B cell (primary cell): Measurements from ENCODE around the gene CFAP61. TPM values are rescaled to one million over a fixed set of nuclear protein-coding genes. Genes with fewer than 3 reads are reported as not detected.

Experiments used
- ATAC-seq: fragments of 200-7000 bp; cut with Tn5 transposase; one replicate; pipeline ENCODE4 v1.10.0; 2021; ENCODE audit warnings: low read depth, mild to moderate bottlenecking, moderate number of reproducible peaks, moderate library complexity
- CTCF ChIA-PET: fragments of 350-600 bp; sonication (Branson Sonifier 250); formaldehyde crosslinking; loops from one replicate; lab custom pipeline; 2021; ENCODE audit warnings: antibody characterized with exemption, inconsistent platforms; lab: Charles Lee
- POLR2A ChIA-PET: fragments of 350-600 bp; sonication (Branson Sonifier 250); formaldehyde crosslinking; loops from one replicate; lab custom pipeline; 2021; ENCODE audit warnings: antibody characterized with exemption; lab: Charles Lee
- DNase-seq: peaks from one replicate; pipeline ENCODE4 v3.0.0; 2013
- H2AFZ ChIP-seq: 2 replicates; pipeline ENCODE4 v1.6.1; 2012; ENCODE audit warnings: mild to moderate bottlenecking, low read depth, low read length; ENCODE audit not compliant: insufficient read depth, poor library complexity, severe bottlenecking
- H3K27ac ChIP-seq, 2 donors: 1 replicate in 1 of 2; 2 replicates in 1 of 2; pipeline ENCODE4 v1.5.1; 2012 to 2013; ENCODE audit warnings: low read length in 2 of 2, mild to moderate bottlenecking in 2 of 2, moderate library complexity in 1 of 2
- H3K27me3 ChIP-seq, 4 experiments: fragments of 200-600 bp in 1 of 4; sonication (generic) in 1 of 4; replicated peaks in 1 of 4; 1 replicate in 2 of 4; 2 replicates in 2 of 4; pipeline versions ENCODE4 v1.6.1 to v1.7.0; 2013 to 2016; ENCODE audit warnings: low read length in 3 of 4, mild to moderate bottlenecking in 2 of 4, mixed read lengths in 1 of 4, moderate library complexity in 1 of 4; ENCODE audit not compliant: insufficient read depth in 4 of 4, control insufficient read depth in 3 of 4; ENCODE audit errors: control extremely low read depth in 1 of 4
- H3K36me3 ChIP-seq, 2 experiments: replicated peaks in 1 of 2; 1 replicate in 1 of 2; 2 replicates in 1 of 2; pipeline versions ENCODE4 v1.6.1 to v1.7.1; 2013; ENCODE audit warnings: low read length in 1 of 2; ENCODE audit not compliant: insufficient read depth in 2 of 2, control insufficient read depth in 1 of 2; ENCODE audit errors: control extremely low read depth in 1 of 2, extremely low read depth in 1 of 2
- H3K4me1 ChIP-seq, 2 donors: fragments of 200-600 bp in 1 of 2; sonication (generic) in 1 of 2; 1 replicate in 1 of 2; 2 replicates in 1 of 2; pipeline versions ENCODE4 v1.5.1 to v1.6.1; 2013 to 2017; ENCODE audit warnings: low read length in 2 of 2; ENCODE audit not compliant: control insufficient read depth in 2 of 2, insufficient read depth in 2 of 2
- H3K4me2 ChIP-seq: replicated peaks from 2 replicates; pipeline ENCODE3; 2012; ENCODE audit warnings: mild to moderate bottlenecking, low read depth, low read length; ENCODE audit not compliant: poor library complexity, severe bottlenecking
- H3K4me3 ChIP-seq, 5 experiments: fragments of 200-600 bp in 1 of 5; sonication (generic) in 1 of 5; 1 replicate in 3 of 5; 2 replicates in 2 of 5; pipeline versions ENCODE4 v1.5.1 to v1.7.0; 2011 to 2016; ENCODE audit warnings: low read length in 4 of 5, mild to moderate bottlenecking in 4 of 5, low read depth in 2 of 5, control low read depth in 1 of 5, moderate library complexity in 1 of 5; ENCODE audit not compliant: insufficient read depth in 1 of 5; ENCODE audit errors: control extremely low read depth in 1 of 5, extremely low read depth in 1 of 5
- H3K79me2 ChIP-seq: fragments of 200-600 bp; sonication (generic); one replicate; pipeline ENCODE4 v1.6.0; 2016; ENCODE audit warnings: low read length; ENCODE audit not compliant: control insufficient read depth, insufficient read depth
- H3K9ac ChIP-seq: fragments of 200-600 bp; sonication (generic); 2 replicates; pipeline ENCODE4 v1.6.1; 2017; ENCODE audit warnings: mild to moderate bottlenecking, low read length, moderate library complexity
- H3K9me3 ChIP-seq, 3 donors: one replicate each; pipeline versions ENCODE4 v1.6.1 to v1.7.1; 2013; ENCODE audit warnings: low read length in 2 of 3; ENCODE audit not compliant: control insufficient read depth in 2 of 3, insufficient read depth in 1 of 3; ENCODE audit errors: control extremely low read depth in 1 of 3
- H4K20me1 ChIP-seq: 2 replicates; pipeline ENCODE4 v1.6.0; 2012; ENCODE audit warnings: mild to moderate bottlenecking, low read length; ENCODE audit not compliant: insufficient read depth, control insufficient read depth, poor library complexity, severe bottlenecking
- H3K27ac Mint-ChIP-seq: one replicate; pipeline ENCODE4 v1.8.0; 2021; ENCODE audit warnings: mixed read lengths
- H3K27me3 Mint-ChIP-seq: one replicate; pipeline ENCODE4 v1.8.0; 2021; ENCODE audit warnings: mixed read lengths
- H3K4me1 Mint-ChIP-seq: one replicate; pipeline ENCODE4 v1.8.0; 2021; ENCODE audit warnings: mixed read lengths
- H3K4me3 Mint-ChIP-seq: one replicate; pipeline ENCODE4 v1.8.0; 2021; ENCODE audit warnings: mixed read lengths
- H3K9me3 Mint-ChIP-seq: one replicate; pipeline ENCODE4 v1.8.0; 2022; ENCODE audit warnings: mixed read lengths; ENCODE audit not compliant: insufficient read depth
- EZH2 ChIP-seq: IDR thresholded peaks from 2 replicates; pipeline ENCODE4 v1.6.1; 2012; ENCODE audit warnings: borderline replicate concordance, low read depth, mild to moderate bottlenecking, moderate library complexity, low read length; ENCODE audit not compliant: insufficient read depth, poor library complexity, severe bottlenecking
- WGBS: methylation state at CpG from one replicate; pipeline ENCODE4 v1.1.5; 2013; ENCODE audit warnings: missing lambda C conversion rate; ENCODE audit not compliant: insufficient coverage; 5-methylcytosine and 5-hydroxymethylcytosine counted together
- intact Hi-C: fragments of 100-400 bp; cut with micrococcal nuclease; formaldehyde crosslinking; loops from one replicate; pipeline ENCODE4 v1.10.0; 2022
- polyA plus RNA-seq: library from polyadenylated mRNA; depleted of rRNA; stranded (reverse); fragments of >200 nt; gene quantifications from 2 replicates; pipeline ENCODE4 v1.2.3, GENCODE V29; 2012
- total RNA-seq, 2 donors: library from RNA; stranded (reverse); fragments of 120-200 nt in 1 of 2; gene quantifications; 1 replicate in 1 of 2; 2 replicates in 1 of 2; pipeline versions ENCODE4 v1.2.3 to v1.2.4, GENCODE V29; 2013 to 2022
- TF ChIP-seq, protein P1 (sequence below): fragments of 200-600 bp; IDR thresholded peaks from one replicate; pipeline ENCODE4 v1.8.0; 2022; ENCODE audit warnings: antibody characterized with exemption, mild to moderate bottlenecking

The CFAP61 gene
- total and polyA plus RNA-seq, 2 donors (not counting 1 experiment from before 2014, with no cell fraction given): not detected

DNA sequence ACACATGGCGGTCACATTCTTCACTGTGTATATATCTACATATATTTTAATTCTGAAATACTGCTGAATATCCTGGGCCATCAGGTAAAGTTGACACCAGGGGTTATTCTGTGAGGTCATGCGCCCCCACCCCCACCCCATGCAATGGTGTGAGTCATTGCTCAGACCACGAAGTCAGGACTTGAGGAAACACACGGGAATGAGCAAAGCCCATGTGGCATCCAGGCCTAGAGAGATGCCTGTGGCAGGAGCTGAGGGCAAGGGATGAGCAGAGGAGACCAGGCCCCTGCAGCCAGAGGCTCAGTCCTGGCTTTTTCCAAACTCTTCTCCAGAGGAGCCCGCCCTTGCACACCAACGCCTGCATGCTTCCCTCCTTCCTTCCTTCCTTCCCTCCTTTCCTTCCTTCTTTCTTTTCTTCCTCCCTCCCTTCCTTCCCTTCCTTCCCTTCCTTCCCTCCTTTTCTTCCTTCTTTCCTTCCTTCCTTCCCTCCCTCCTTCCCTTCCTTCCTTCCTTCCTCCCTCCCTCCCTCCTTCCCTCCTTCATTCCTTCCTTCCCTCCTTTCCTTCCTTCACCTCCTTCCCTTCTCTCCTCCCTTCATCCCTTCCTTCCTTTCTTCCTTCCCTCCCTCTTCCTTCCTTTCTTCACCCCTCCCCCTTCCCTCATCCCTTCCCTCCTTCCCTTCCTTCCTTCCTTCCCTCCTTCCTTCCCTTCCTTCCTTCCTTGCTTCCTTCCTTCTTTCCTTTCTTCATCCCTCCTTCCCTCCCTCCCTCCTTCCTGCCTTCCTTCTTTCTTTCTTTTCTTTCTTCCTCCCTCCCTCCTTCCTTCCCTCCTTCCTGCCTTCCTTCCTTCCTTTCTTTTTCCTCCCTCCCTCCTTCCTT, 243.5 kb downstream of the CFAP61 start:
- H3K27ac ChIP-seq: no peak overlapping the region
- 78% methylated on average over 3 of the region's 6 CpGs for WGBS
- TF ChIP-seq, protein P1, sequence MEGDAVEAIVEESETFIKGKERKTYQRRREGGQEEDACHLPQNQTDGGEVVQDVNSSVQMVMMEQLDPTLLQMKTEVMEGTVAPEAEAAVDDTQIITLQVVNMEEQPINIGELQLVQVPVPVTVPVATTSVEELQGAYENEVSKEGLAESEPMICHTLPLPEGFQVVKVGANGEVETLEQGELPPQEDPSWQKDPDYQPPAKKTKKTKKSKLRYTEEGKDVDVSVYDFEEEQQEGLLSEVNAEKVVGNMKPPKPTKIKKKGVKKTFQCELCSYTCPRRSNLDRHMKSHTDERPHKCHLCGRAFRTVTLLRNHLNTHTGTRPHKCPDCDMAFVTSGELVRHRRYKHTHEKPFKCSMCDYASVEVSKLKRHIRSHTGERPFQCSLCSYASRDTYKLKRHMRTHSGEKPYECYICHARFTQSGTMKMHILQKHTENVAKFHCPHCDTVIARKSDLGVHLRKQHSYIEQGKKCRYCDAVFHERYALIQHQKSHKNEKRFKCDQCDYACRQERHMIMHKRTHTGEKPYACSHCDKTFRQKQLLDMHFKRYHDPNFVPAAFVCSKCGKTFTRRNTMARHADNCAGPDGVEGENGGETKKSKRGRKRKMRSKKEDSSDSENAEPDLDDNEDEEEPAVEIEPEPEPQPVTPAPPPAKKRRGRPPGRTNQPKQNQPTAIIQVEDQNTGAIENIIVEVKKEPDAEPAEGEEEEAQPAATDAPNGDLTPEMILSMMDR: no peak
- TF ChIP-seq EZH2: no peak
- H3K27me3 Mint-ChIP-seq: peaks cover 15% of the 10 kb centered on the region
- H4K20me1 ChIP-seq: no peaks in the 10 kb centered on the region
- no peaks in the 10 kb centered on the region for H3K36me3 ChIP-seq
- ChIA-PET POLR2A (no interaction called here), CTCF (no interaction called here)
- H3K4me1 Mint-ChIP-seq: no peaks in the 10 kb centered on the region
- DNase-seq (no peak), ATAC-seq (no peak)
- H3K79me2 ChIP-seq: no peaks in the 10 kb centered on the region
- H3K27ac Mint-ChIP-seq: no peak overlapping the region
- no peak overlapping the region for H3K4me3 Mint-ChIP-seq
- no peak overlapping the region for H3K4me2 ChIP-seq
- no peak overlapping the region for H3K4me3 ChIP-seq
- no peaks in the 10 kb centered on the region for H3K9me3 Mint-ChIP-seq
- peaks cover 0 to 2% (median 0%) of the 10 kb centered on the region in 3 donors for H3K9me3 ChIP-seq
- intact Hi-C loops: no loop called here
- H3K4me1 ChIP-seq: no peaks in the 10 kb centered on the region
- no peak overlapping the region for H2AFZ ChIP-seq
- H3K27me3 ChIP-seq: peaks cover 0 to 2% (median 0%) of the 10 kb centered on the region in 4 experiments
- no peak overlapping the region for H3K9ac ChIP-seq

DNA sequence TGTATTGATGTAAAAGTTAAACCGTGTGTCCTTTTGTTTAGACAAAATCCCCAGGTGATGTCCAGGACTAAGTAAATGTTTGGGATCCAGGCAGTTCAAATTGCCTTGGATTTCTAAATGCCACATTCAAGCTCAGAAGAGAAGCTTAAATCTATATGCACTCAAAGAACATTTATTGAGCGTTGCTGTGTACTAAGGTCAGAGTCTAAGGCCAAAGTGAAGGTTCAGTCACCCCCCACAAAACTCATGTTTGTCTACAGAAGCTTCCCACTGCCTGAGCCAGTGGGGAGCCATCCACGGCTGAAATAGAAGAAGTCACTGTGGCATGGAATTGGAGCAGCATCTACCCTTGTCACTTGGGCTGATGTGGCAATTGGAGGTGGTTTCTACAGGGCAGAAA, 244.8 kb downstream of the CFAP61 start:
- POLR2A ChIA-PET: no interaction called here
- Mint-ChIP-seq H3K4me1 (no peaks in the 10 kb centered on the region), H3K27ac (no peak overlapping the region), H3K9me3 (no peaks in the 10 kb centered on the region), H3K27me3 (peaks cover 21% of the 10 kb centered on the region), H3K4me3 (no peak overlapping the region)
- H3K79me2 ChIP-seq: no peaks in the 10 kb centered on the region
- DNase-seq (no peak), ATAC-seq (no peak)
- 80% methylated on average over 2 of the region's 3 CpGs for WGBS
- intact Hi-C loops: no loop called here
- H3K9me3 ChIP-seq: peaks cover 0 to 2% (median 0%) of the 10 kb centered on the region in 3 donors
- H3K4me1 ChIP-seq: no peaks in the 10 kb centered on the region
- H4K20me1 ChIP-seq: no peaks in the 10 kb centered on the region
- CTCF ChIA-PET: no interaction called here
- no peak overlapping the region for H2AFZ ChIP-seq
- H3K27ac ChIP-seq: no peak overlapping the region
- no peak overlapping the region for H3K4me3 ChIP-seq
- H3K36me3 ChIP-seq: no peaks in the 10 kb centered on the region
- no peak overlapping the region for H3K4me2 ChIP-seq
- TF ChIP-seq, protein P1: no peak
- no peak for TF ChIP-seq EZH2
- peaks cover 0 to 2% (median 0%) of the 10 kb centered on the region in 4 experiments for H3K27me3 ChIP-seq
- no peak overlapping the region for H3K9ac ChIP-seq
